Renal pelvis (tissue), 4 donors: Measurements from ENCODE around the gene KCNN3. TPM values are rescaled to one million over a fixed set of nuclear protein-coding genes. Genes with fewer than 3 reads are reported as not detected.

Experiments
- DNase-seq: peaks from one replicate; pipeline ENCODE4 v3.0.0-alpha.2; 2013
- polyA plus RNA-seq, 3 donors: library from polyadenylated mRNA; unstranded; fragments of 120-200 nt; gene quantifications; one replicate each; pipeline ENCODE4 v1.2.1, GENCODE V29; 2013; ENCODE audit not compliant: insufficient read length in 3 of 3

Gene KCNN3
- polyA plus RNA-seq, 3 donors, result 2.2 to 2.6 (median 2.3) TPM

DNA sequence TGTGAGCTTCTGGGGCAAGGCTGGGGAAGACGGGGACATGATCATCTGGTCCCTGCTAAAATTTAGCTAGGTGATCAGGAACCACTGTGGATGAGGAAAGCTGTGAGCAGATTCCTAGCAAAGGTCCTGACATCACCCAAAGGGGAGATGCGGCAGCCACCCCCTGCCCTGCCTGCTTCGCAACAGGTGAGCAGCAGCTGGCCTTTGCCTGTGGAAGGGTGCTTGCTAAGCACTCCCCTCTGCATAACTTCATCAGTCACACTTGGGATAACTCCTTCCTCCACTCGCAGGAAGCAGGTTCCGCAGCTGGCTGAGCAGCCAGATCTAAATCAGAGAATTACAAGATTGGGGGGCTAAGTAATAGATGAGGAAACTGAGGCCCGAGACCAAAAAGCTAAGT is 51.2 kb downstream of the KCNN3 start:
- no peak for DNase-seq

DNA sequence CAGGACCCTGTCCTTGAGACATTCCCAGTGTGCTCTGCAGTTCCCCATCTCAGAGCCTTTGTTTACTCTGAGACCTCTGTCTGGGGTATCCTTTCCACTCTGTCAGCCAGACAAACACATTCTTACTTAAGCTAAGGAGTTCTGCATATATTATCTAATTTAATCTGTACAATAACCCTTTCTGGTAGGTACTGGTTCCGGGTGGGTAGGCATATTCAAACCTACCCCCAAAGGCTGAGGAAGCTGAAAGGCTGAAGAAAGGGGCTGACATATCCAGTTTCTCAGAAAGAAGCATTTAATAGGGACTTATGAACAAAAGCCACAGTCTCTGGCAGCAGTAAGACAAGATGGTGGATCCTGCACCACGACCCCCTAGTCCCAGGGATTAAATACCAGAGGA is 53.1 kb downstream of the KCNN3 start:
- no peak for DNase-seq

DNA sequence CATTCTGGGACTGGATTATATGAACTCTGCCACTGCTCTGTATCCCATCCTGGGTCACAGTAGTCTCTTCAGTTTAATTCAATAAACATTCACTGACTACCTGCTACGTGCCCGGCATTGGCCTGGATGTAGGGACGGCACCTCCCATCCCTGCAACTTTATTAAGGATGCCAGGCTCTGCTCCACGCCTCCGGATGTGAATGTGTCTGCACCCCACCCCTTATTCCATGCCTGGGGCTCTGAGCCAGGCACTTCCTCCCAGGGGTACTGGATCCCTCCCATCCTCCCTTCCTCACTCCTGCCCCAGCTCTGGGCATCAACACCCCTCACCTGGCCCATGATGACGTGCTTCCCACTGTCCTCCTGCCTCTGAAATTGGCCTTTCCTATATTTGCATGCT is 53.7 kb downstream of the KCNN3 start:
- no peak for DNase-seq

DNA sequence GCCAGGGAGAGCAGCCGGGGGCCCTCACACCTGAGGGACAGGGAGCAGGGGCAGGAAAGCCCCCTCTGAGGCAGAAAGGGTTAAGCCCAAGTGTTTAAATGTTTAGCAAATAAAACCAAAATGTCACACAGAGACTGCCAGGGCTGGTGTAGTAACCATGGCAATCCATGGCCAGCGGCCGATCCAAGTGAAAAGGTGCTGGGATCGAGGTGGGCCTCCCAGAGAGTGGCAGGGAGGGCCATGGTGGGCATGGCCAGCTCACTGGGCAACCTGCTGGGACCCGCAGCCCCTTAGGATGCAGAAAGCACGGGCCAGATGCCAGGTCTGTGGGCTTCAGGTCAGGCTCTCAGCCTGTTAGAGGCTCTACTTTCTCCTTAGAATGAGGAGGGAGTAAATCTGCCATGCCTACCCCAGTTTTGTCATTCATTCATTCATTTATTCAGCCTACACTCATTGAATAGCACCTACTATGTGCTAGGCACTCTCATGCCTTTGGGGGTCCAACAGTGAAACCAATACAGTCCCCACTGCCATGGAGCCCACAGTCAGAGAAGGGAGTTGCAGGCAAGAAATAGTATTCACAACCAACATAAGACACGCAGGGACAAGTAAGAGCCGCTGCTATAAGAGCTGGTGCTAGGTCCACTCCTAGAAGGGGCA is 56.1 kb downstream of the KCNN3 start:
- DNase-seq, result no peak

DNA sequence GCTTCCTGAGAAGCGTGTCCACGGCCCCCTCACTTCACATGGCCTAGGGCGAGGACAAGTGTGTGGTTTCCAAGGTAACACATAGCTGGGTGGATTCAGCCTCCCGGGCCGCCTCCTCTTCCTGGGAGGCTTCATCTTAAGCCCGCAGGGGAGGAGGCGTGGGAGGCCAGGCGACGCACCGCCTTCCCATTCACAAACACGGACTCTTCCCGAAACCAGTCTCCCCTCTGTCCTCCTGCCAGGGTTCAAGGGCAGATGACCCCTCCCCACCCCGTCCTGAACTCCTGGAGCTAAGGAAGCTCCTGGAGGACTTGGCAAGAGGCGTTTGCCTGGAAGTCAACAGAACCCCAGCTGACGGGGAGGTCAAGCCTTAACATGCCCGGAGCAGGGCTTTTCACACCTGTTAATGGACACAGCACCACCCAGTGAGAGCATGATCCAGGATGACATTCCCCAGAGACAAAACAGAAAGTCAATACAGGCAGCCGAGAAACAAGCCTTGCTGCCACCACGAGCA is 56.7 kb downstream of the KCNN3 start:
- DNase-seq, result no peak

DNA sequence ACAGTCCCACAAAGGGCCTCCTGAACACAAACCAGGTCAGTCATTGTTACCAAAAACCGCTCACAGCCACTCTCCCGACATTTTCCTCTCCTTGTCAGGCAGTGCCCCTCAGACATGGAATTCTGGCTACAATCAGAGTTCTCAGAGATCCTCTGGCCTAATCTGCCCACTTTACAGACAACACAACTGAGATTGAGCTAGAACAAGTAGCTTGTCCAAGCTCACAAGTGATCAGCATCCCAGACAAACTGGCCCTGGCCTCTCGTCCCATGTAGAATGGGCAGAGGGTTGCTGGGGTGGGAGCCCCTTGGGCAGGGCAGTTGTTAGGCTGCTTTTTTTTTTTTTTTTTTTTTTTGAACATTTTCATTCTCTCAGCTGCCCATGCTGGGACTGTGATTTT is 57.2 kb downstream of the KCNN3 start:
- no peak for DNase-seq

DNA sequence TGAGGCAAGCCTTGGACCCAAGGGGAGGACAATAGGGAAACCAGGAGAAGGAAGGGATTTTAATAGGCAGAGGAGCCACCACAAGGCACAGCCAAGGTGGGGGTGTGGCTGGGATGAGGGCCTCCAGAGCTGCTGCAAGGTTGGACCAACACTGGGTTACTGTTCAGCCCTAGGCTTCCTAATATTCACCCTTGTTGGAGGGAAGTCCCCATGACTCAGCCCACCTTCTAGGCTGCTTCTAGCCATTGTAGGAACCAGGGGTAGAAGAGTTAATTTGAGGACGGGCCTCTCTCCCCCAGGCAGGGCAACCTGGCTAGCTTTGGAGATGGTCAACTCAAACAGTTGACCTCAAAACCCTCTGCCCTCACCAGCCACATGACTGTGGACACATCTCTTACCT is 59.5 kb downstream of the KCNN3 start:
- no peak for DNase-seq

DNA sequence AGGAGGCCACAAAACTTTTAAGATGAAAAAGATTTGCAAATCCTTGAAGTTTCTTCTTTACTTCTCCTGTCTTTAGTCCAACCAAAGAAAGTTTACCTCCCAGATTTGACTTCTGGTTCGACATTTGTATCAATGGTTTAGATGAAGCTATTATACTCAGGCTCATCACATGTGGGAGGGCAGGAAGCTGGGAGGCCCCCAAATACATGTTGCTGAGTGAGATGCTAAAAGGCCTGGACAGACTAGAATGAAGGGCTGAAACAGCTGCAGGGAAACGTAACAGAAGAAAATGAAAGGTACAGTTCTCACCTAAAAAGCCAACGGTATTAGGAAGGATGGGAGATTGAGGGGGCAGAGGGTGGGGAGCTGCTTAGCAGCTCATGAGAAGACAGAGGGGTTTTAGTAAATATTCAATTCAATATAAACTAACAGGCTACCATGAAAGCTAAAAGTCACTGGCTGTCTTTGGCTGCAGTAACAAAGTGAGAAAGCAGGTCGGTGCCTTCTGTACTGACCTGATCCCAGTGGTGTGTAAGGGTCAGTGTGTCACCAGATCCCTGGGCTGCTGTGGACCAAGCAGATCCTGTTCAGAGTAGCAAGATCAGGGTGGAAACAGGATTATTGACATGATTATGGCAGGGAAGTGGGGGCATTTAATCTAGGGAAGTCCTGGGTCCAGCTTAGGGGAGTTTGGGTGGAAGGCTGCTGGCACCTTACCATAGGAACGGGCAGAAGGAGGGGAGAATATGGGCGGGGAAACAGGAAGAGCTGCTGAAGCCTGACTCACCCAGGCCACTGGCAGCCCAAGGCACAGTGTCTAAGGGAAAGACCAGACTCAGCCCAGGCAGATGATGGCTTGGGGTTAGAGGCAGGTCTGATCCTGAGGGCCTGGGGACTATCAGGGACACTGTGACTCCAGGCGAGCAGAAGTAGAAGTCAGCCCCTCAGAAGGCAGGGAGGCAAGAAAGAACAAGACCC is 60.4 kb downstream of the KCNN3 start:
- DNase-seq, result no peak

DNA sequence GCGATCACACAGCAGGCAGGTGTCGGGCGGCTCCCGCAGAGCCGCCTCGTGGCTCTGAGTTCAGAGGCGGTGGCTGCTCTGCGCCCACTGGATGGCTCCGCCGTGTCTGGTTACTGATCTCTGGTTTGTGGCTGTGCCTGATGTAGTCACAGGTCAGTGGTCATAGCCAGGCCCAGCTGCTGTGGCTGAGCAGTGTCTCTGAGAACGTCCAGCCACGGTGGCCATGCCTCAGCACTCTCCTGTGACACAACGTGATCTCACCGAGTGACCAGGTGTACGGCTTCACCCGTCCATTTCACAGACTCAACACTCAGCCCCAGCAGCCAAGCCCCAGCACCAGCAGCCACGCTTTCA is 61.2 kb downstream of the KCNN3 start:
- DNase-seq, result peak; percentile 38

DNA sequence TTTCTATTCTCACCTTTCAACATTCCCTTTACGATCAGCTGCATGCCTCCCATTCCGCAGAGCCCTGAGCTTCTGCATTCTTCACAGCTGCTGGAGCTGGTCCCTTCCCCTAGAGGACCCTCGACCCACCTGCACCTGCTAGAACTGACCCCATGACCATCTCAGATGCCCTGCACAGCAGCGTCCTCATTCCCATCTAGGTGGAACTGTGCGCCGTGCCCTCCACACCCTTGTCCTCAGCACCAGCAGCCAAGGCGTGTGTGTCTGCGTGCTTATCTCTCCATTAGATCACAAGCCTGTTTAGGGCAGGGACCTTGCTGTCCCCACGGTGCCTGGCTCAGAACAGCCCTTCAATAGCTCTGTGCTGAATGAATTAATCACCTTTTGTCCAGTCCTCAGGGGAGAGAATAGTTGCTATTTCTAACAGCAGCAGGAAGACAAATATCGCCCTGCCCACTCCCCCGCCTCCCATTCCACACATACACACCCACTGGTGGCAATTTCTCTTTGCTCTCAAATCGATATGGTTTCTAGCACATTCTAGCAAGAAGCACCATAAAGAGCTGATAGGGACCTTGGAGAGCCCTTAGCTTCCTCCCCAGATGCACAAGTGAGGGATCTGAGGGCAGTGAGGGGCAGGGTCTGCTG is 61.7 kb downstream of the KCNN3 start:
- DNase-seq, result no peak

DNA sequence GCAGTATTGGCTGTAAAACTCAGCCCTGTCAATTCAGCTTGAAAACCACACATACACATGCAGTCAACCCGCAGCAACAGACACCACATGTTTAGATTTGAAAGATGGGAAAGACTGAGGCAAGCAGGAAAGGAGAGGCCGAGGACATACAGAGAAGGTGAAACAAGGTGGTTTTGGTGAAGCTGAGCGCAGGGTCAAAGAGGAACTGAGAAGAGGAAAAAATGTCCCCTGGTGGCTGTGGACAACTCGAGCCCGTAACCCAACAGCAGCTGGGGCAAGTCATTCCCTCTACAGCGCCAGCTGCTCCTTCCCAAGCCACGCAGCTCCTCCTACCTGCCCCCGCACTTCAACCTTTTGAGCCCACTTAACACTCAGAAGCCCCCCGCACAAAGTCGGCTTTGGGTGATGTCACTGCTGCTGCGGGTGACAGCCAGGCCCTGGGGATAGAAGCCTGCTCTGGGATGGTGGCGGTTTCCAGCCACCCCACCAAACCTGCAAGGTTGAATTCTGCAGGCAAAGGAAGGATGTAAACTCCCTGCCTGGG is 63.0 kb downstream of the KCNN3 start:
- peak; percentile 48 for DNase-seq

DNA sequence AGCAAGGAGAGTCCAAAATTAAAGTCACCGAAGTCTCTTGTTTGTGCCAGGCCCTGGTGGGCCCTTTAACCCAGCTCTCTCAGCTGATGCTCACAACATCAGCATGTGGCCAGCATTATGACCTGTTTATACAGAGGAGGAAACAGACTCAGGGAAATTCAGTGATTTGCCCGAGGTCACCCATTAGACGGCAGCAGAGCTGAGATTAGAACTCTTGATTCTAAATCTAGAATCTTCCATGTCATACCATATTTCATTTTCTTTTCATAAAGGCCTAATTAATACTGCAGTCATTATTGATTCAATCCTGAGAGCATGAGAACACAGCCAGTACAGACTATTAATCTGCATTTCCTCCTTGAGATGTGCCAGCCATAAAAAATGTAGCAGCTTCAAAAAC is 63.7 kb downstream of the KCNN3 start:
- DNase-seq, result no peak

DNA sequence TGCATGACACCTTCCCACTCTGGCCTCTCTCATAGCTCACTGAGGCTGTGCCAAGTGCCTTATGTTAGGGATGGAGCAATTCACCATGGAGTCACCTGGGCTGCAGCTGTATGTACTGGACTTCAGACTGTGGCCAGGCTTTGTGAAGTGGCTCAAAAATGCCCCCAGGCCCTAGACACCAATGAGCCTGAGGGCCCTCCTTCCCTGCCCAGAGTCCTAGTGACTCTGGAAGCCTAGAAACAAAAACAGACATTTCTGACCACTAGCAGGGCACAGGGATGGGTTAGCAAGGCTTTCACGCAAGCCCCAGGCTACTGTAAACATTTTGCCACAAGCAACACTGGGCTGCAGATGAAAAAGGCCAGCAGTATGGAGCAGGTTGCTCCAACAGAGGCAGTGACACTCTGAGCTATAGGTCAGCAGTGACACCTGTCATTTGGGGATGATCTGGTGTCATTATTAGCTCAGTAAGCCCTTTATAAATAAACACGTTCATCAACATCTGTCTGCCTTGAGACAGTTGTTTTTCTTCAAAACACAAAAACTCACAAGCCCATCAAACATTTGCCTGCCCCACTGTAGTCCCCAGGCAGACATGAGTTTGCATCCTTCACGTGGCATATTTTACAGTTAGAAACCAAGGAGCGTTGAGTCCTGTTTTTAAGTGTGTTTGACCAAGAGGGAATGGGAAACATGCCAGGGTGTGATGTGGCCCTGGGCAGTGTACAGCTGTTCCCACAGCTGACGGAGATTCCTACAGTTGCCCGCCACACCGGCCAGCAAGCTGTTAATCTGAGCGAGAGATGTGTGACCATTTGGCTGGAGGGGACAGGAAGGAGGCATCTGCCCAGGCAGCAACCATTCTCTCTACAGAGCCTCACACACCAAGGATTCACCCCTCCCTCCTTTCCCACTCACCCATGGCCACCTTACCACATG is 66.8 kb downstream of the KCNN3 start:
- DNase-seq, result no peak

DNA sequence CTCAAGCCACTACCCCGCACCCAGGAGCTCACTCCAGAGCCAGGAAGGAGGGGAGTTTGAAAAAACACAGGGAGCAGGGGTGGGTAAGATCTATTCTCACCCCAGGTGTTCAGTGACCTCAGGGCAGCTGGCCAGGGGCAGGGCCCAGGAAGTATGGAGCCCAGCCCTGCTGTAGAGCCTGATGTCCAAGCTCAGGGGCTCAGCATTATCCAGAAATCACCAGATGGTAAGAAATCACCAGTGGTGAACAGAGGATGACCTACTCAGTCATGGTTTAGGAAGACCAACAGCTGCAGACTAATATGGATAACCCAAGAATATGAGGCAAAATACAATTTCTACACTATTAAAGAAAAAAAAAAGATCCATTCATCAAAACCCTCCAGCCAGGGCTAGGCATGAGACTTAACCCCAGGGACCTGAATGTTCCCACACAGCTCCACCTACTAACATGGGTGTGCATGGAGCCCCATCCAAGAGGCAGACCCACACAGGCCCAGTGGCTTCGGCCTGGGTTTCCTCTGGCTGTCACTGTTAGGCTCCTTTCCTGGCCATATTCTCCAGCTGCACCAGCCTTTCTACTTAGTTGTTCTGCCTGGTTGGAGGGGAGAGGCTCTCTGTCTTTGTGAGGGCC is 67.6 kb downstream of the KCNN3 start:
- DNase-seq, result no peak

DNA sequence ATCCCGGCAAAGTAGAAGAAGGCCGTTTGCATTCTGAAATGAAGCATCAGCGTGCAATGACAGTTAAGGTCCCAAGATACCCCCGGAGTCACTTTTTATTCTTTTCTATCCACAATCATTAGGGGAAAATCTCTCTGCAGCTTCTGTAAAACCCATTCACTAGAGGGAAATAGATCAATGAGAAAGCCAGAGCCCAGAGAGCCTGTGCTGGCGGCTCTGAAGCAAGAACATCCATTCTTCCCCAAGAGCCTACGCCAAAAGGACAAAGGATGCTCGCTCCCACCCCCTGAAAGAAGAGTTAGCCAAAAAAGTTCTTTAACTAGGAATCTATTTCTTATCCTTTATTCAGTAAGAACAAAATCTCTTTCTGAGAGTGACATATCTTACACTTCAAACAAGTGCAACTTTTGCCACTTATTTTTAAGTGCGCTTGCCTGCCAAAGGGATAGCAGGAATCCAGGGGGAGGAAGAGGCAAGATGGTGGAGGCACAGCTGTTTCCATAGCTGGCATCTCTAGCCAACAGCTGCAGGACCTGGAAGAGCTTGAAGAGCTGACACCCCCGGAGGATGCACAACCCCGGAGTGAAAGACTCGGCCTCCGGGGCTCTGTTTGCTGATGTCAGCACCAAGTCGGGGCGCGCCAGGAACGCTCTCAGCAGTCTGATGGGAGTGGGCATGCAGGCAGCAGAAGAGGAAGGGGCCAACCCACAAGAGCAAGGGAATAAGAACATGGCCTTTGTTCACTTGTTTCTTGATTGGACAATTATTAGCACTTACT is 68.7 kb downstream of the KCNN3 start:
- DNase-seq, result no peak

DNA sequence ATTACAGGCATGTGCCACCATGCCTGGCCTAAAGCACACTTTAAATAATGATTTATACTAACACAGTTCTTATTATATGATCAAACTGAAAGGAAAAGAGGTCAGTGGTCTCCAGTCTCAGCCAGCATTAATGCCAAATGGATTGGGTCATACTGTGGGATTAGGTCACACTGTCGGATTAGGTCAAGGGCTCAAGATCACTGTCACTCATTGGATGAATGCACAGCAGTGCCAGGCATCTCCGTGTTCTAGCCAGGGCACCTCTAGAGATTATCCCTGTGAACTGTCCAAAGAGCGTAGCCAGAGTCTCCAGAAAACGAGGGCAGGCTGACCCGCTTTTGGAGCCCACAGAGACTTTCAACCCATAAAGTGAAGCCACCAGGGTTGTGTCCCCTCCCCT is 70.9 kb downstream of the KCNN3 start:
- DNase-seq, result no peak

DNA sequence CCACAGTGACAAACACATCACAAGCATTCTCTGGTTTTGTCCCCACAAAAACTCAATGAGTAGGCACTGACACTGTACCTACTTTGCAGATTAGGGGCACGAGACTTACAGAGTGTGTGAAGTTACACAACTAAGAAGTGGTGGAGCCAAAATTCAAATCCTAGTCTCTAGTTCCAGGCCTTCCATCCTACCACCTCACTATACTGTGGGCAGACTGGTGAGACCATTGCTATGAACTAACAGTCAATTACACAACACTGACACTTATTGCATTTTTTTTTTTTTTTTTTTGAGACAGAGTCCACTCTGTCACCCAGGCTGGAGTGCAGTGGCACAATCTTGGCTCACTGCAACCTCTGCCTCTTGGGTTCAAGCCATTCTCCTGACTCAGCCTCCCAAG is 71.4 kb downstream of the KCNN3 start:
- DNase-seq, result no peak

DNA sequence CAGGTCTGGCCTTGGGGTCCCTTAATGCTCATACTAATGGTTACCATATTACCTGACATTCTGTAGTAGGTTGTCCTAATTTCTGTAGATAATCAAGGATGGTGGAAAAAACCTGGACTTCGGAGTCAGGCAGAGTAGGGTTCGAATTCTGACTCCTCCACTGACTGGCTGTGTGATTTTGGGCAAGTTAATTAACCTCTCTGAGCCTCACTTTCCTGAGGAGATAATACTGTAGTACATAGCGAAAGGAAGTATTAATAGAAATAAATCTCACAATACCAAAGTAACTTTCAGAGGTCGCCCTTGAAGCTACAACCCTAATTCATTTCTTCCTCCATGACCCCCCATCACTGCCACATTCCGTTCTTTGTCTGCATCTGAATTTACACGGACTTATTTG is 72.9 kb downstream of the KCNN3 start:
- no peak for DNase-seq

DNA sequence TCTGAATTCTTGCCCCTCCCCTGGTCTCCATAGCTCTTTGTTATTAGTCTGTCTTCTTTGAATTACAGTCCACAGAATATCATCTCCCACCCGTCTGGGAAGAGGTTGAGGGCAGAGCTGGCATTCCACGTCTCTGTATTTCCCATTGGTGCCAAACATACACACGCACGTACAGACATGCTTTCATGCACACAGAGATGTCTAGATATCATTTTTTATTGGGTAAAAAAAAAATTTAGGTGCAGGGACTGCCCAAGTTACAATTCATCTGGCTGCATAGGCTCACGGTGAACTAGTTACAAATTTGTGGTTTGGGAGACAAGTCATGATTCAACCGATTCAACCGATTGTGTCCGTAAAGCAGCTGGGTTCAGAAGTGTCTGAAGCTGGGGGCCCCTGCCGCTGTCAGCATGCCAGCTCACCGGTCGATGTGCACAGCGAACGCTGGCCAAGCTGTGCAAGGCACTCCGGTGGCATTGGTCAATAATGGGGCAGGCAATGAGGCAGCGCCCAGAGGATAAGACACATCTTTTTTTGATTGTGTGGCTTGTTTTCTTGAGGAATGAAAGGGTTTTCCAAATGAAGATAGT is 73.7 kb downstream of the KCNN3 start:
- no peak for DNase-seq

DNA sequence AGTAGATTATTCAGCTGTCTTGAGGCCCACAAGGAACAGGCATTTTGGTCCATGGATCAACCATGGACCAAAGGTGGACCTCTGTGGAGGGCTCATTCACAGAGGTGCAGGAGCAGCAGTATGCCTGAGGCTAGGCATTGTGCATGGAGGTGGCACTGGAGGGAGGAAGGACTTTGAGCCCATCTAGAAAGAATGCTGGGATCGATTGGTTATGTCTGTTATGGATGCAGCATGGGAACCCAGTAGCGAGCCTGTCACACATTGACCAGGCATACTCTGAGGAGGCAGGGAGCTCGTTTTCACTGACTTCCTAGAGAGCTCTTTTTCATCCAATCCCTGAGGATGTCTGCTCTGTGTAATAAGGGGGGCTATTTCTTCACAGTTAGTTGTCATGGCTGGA is 75.5 kb downstream of the KCNN3 start:
- no peak for DNase-seq
